ENCODE results near the gene AFAP1.

Gene AFAP1

GRCh38 chr4:7820031-7820818 is 119.4 kb downstream of the AFAP1 start:
- no peak for DNase-seq (ENCODE audit: low read depth in 2 of 2)

- DNase-seq (ENCODE audit: low read depth in 2 of 2): no peak
Observed at GRCh38 chr4:7819446-7819845, 120.2 kb downstream of the AFAP1 start.

- DNase-seq (ENCODE audit: low read depth in 2 of 2): no peak
Observed at GRCh38 chr4:7818399-7818911, 121.2 kb downstream of the AFAP1 start.

GRCh38 chr4:7817877-7818398 is 121.7 kb downstream of the AFAP1 start:
- DNase-seq (ENCODE audit: low read depth in 2 of 2): no peak

GRCh38 chr4:7816771-7817170 is 122.9 kb downstream of the AFAP1 start:
- DNase-seq (ENCODE audit: low read depth in 2 of 2): no peak

GRCh38 chr4:7815981-7816380 is 123.7 kb downstream of the AFAP1 start:
- DNase-seq (ENCODE audit: low read depth in 2 of 2): no peak

GRCh38 chr4:7815562-7815961 is 124.1 kb downstream of the AFAP1 start:
- DNase-seq (ENCODE audit: low read depth in 2 of 2): no peak

- no peak for DNase-seq (ENCODE audit: low read depth in 2 of 2)
Observed at GRCh38 chr4:7814451-7814850, 125.2 kb downstream of the AFAP1 start.

GRCh38 chr4:7813674-7814073 is 126.0 kb downstream of the AFAP1 start:
- no peak for DNase-seq (ENCODE audit: low read depth in 2 of 2)

GRCh38 chr4:7812921-7813320 is 126.7 kb downstream of the AFAP1 start:
- DNase-seq (ENCODE audit: low read depth in 2 of 2): no peak

- DNase-seq (ENCODE audit: low read depth in 2 of 2): no peak
Observed at GRCh38 chr4:7812231-7812857, 127.3 kb downstream of the AFAP1 start.

GRCh38 chr4:7811536-7812191 is 128.0 kb downstream of the AFAP1 start:
- no peak for DNase-seq (ENCODE audit: low read depth in 2 of 2)

GRCh38 chr4:7810783-7811535 is 128.7 kb downstream of the AFAP1 start:
- no peak for DNase-seq (ENCODE audit: low read depth in 2 of 2)

- no peak for DNase-seq (ENCODE audit: low read depth in 2 of 2)
Observed at GRCh38 chr4:7808752-7809151, 130.9 kb downstream of the AFAP1 start.

- no peak for DNase-seq (ENCODE audit: low read depth in 2 of 2)
Observed at GRCh38 chr4:7808181-7808580, 131.5 kb downstream of the AFAP1 start.

GRCh38 chr4:7807351-7807921 is 132.2 kb downstream of the AFAP1 start:
- no peak for DNase-seq (ENCODE audit: low read depth in 2 of 2)

GRCh38 chr4:7806338-7807090 is 133.1 kb downstream of the AFAP1 start:
- DNase-seq (ENCODE audit: low read depth in 2 of 2): no peak

GRCh38 chr4:7805533-7806337 is 133.9 kb downstream of the AFAP1 start:
- no peak for DNase-seq (ENCODE audit: low read depth in 2 of 2)

- DNase-seq (ENCODE audit: low read depth in 2 of 2): no peak
Observed at GRCh38 chr4:7804756-7805385, 134.8 kb downstream of the AFAP1 start.

All from stimulated activated CD4-positive, alpha-beta T cell treated with anti-CD3 and anti-CD28 coated beads, Interleukin-1b, Interleukin-23, amount 100 ng/mL, for 4 hours (primary cell).